ENCODE results near the gene CPNE4.

DNA sequence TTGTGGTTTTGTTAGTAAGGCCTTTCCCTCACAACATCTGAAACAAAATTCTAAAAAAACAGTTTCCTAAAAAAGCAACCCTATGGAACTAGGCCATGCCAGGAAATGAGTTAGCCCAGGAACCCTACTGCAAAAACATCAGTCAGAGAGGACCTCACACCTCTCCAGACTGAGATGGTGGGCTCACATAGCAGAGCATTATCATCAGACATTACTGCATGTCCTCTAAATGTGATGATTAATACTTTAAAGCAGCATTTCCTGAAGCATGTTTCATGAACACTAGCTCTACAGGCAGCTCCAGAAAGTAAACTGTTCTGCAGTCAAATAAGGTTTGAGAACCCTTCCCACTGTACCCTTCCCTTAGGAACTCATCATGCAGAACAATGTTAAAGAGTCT lies 299.7 kb downstream of the CPNE4 start:
- no peak for TF ChIP-seq CTCF (IDR thresholded peaks at IDR 0.05 in 8 of 11, conservative IDR thresholded peaks at IDR 0.05 in 3 of 11)
- no peak for TF ChIP-seq POLR2A (IDR thresholded peaks at IDR 0.05)
